Glutamatergic neuron (in vitro differentiated cells): ENCODE data around the gene KLHL14. TPM values are rescaled to one million over a fixed set of nuclear protein-coding genes. Genes with fewer than 3 reads are reported as not detected.
A peak's percentile ranks its signal among the peaks of the same experiment; 100 is the strongest.

ENCODE experiments used
- DNase-seq: peaks from one replicate; pipeline ENCODE4 v3.0.0; 2022
- H3K27ac Mint-ChIP-seq: one replicate; pipeline ENCODE4 v1.8.0; 2020; ENCODE audit warnings: mild to moderate bottlenecking, mixed read lengths, inconsistent platforms; ENCODE audit not compliant: unreplicated experiment
- H3K27me3 Mint-ChIP-seq: one replicate; pipeline ENCODE4 v1.8.0; 2020; ENCODE audit warnings: mild to moderate bottlenecking, moderate library complexity, mixed read lengths, inconsistent platforms; ENCODE audit not compliant: unreplicated experiment
- H3K36me3 Mint-ChIP-seq: one replicate; pipeline ENCODE4 v1.8.0; 2020; ENCODE audit warnings: mild to moderate bottlenecking, mixed read lengths, inconsistent platforms; ENCODE audit not compliant: unreplicated experiment
- H3K4me1 Mint-ChIP-seq: one replicate; pipeline ENCODE4 v1.8.0; 2020; ENCODE audit warnings: mild to moderate bottlenecking, low read depth, mixed read lengths, inconsistent platforms; ENCODE audit not compliant: unreplicated experiment
- H3K4me3 Mint-ChIP-seq: one replicate; pipeline ENCODE4 v1.8.0; 2020; ENCODE audit warnings: mild to moderate bottlenecking, mixed read lengths, inconsistent platforms; ENCODE audit not compliant: unreplicated experiment
- H3K9me3 Mint-ChIP-seq: one replicate; pipeline ENCODE4 v1.8.0; 2020; ENCODE audit warnings: mild to moderate bottlenecking, moderate library complexity, mixed read lengths, inconsistent platforms; ENCODE audit not compliant: unreplicated experiment
- CTCF ChIP-seq: fragments of 200-600 bp; sonication (generic); IDR thresholded peaks from one replicate; pipeline ENCODE4 v1.5.0; 2021; ENCODE audit not compliant: partially characterized antibody, unreplicated experiment
- total RNA-seq: library from RNA; stranded (reverse); fragmentation: NEBNext Ultra II Directional; extraction: Animal tissue kit (Norgen Biotek cat#: 25700); gene quantifications from one replicate; pipeline ENCODE4 v1.2.1, GENCODE V29; 2021; ENCODE audit not compliant: unreplicated experiment

KLHL14 gene
- total RNA-seq, 1 donor from 2014 or later = not detected

- Mint-ChIP-seq H3K4me1 (peaks cover 7% of the 10 kb centered on the region), H3K27ac (no peak overlapping the region), H3K36me3 (no peaks in the 10 kb centered on the region), H3K27me3 (peaks cover 16% of the 10 kb centered on the region), H3K4me3 (peak overlapping the region; percentile 78), H3K9me3 (peaks cover 2% of the 10 kb centered on the region)
- no peak for TF ChIP-seq CTCF
- DNase-seq = peak; percentile 41
Observed at GRCh38 chr18:32771169-32771751, 1.6 kb downstream of the KLHL14 start.

- peak overlapping the region; percentile 78 for H3K4me3 Mint-ChIP-seq
- peak; percentile 24 for DNase-seq
- peaks cover 16% of the 10 kb centered on the region for H3K27me3 Mint-ChIP-seq
- no peak overlapping the region for H3K27ac Mint-ChIP-seq
- H3K36me3 Mint-ChIP-seq = no peaks in the 10 kb centered on the region
- no peak for TF ChIP-seq CTCF
- peaks cover 7% of the 10 kb centered on the region for H3K4me1 Mint-ChIP-seq
- peaks cover 2% of the 10 kb centered on the region for H3K9me3 Mint-ChIP-seq
Observed at GRCh38 chr18:32770666-32771168, 2.1 kb downstream of the KLHL14 start.

GRCh38 chr18:32770054-32770665 is 2.7 kb downstream of the KLHL14 start:
- H3K27ac Mint-ChIP-seq = no peak overlapping the region
- H3K36me3 Mint-ChIP-seq = no peaks in the 10 kb centered on the region
- peaks cover 2% of the 10 kb centered on the region for H3K9me3 Mint-ChIP-seq
- peaks cover 7% of the 10 kb centered on the region for H3K4me1 Mint-ChIP-seq
- no peak for TF ChIP-seq CTCF
- peak; percentile 48 for DNase-seq
- peak overlapping the region; percentile 70 for H3K4me3 Mint-ChIP-seq
- H3K27me3 Mint-ChIP-seq = peaks cover 16% of the 10 kb centered on the region

- no peaks in the 10 kb centered on the region for H3K36me3 Mint-ChIP-seq
- DNase-seq = peak; percentile 45
- H3K27me3 Mint-ChIP-seq = peaks cover 16% of the 10 kb centered on the region
- peaks cover 7% of the 10 kb centered on the region for H3K4me1 Mint-ChIP-seq
- no peak overlapping the region for H3K27ac Mint-ChIP-seq
- no peak for TF ChIP-seq CTCF
- peak overlapping the region; percentile 70 for H3K4me3 Mint-ChIP-seq
- peaks cover 2% of the 10 kb centered on the region for H3K9me3 Mint-ChIP-seq
Observed at GRCh38 chr18:32769586-32770053, 3.2 kb downstream of the KLHL14 start.

- no peak for DNase-seq
- Mint-ChIP-seq H3K27me3 (peaks cover 16% of the 10 kb centered on the region), H3K4me1 (peaks cover 7% of the 10 kb centered on the region), H3K27ac (no peak overlapping the region), H3K4me3 (peak overlapping the region; percentile 70), H3K36me3 (no peaks in the 10 kb centered on the region), H3K9me3 (peaks cover 2% of the 10 kb centered on the region)
- TF ChIP-seq CTCF = no peak
Observed at GRCh38 chr18:32769071-32769585, 3.7 kb downstream of the KLHL14 start.
